PC-3 (cell line): ENCODE data around the gene AGAP1.

Experiments
- EZH2 ChIP-seq: fragments of 300-600 bp; sonication (generic); IDR thresholded peaks from one replicate; pipeline ENCODE4 v1.6.1; 2017; ENCODE audit warnings: antibody characterized with exemption, mild to moderate bottlenecking, low read length; ENCODE audit not compliant: unreplicated experiment
- EZH2phosphoT487 ChIP-seq: fragments of 300-600 bp; sonication (generic); IDR thresholded peaks from 2 replicates; pipeline ENCODE4 v1.6.1; 2018; ENCODE audit warnings: mild to moderate bottlenecking, antibody characterized with exemption, low read length, borderline replicate concordance
- TF ChIP-seq, protein P1 (sequence below): fragments of 300-600 bp; sonication (generic); conservative IDR thresholded peaks from 2 replicates; pipeline ENCODE4 v1.5.1; 2017; ENCODE audit warnings: antibody characterized with exemption, low read depth, mild to moderate bottlenecking, low read length

DNA sequence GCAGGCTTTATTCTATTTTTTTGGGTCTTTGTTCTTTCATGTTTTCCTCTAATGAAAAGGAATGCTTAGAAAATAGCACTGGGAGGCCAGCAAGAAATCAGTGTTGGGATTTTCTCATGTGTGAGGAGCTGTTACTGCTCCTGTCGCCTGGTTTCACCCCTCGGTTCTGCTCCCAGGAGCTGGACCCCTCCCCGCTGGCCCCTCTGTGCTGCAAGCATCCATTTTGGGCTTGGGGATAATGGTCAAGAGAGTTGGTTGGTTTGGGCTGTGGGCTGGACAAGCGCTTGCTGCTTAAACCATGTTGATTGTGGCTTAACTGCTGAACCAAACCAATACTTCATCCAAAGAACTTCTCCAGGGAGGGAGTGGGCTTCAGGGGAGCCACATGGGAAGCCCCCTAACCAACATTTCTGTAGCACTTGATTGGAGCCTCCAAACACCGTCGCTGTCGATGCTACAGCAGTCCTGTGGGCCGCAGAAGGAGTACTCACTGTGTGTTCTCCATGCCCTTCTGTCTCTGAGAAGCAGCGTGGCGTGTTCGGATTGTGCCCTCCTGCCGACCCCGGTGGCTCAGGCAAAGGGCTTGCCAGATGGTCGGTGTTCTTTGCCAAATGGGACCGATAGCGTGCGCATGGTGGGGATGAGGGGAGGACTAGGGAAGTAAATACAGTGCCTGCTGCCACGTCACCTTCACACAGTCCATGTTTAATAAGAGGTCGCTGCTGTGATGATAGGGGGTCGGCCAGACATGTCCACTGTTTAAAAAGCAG lies 40.0 kb downstream of the AGAP1 start:
- TF ChIP-seq, protein P1, sequence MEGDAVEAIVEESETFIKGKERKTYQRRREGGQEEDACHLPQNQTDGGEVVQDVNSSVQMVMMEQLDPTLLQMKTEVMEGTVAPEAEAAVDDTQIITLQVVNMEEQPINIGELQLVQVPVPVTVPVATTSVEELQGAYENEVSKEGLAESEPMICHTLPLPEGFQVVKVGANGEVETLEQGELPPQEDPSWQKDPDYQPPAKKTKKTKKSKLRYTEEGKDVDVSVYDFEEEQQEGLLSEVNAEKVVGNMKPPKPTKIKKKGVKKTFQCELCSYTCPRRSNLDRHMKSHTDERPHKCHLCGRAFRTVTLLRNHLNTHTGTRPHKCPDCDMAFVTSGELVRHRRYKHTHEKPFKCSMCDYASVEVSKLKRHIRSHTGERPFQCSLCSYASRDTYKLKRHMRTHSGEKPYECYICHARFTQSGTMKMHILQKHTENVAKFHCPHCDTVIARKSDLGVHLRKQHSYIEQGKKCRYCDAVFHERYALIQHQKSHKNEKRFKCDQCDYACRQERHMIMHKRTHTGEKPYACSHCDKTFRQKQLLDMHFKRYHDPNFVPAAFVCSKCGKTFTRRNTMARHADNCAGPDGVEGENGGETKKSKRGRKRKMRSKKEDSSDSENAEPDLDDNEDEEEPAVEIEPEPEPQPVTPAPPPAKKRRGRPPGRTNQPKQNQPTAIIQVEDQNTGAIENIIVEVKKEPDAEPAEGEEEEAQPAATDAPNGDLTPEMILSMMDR, result no peak
- no peak for TF ChIP-seq EZH2
- TF ChIP-seq EZH2phosphoT487, result no peak
